Activated naive CD4-positive, alpha-beta T cell treated with anti-CD3 and anti-CD28 coated beads, Interleukin-2, amount 10 ng/mL, durations not matched to agents 7 days and 5 days (primary cell): Measurements from ENCODE around the gene NPAS3.

Experiments
- CTCF ChIA-PET: fragments of 350-600 bp; sonication (Branson Sonifier 250); formaldehyde crosslinking; loops from one replicate; lab custom pipeline; 2021; ENCODE audit warnings: antibody characterized with exemption; lab: Charles Lee
- DNase-seq: peaks from one replicate; pipeline ENCODE4 v3.0.0-alpha.2; 2020
- H3K27ac Mint-ChIP-seq: one replicate; pipeline ENCODE4 v1.8.0; 2021; ENCODE audit warnings: mild to moderate bottlenecking, moderate library complexity, mixed read lengths
- H3K27me3 Mint-ChIP-seq: one replicate; pipeline ENCODE4 v1.8.0; 2021; ENCODE audit warnings: mild to moderate bottlenecking, mixed read lengths
- H3K36me3 Mint-ChIP-seq: one replicate; pipeline ENCODE4 v1.8.0; 2021; ENCODE audit warnings: mixed read lengths
- H3K4me1 Mint-ChIP-seq: one replicate; pipeline ENCODE4 v1.8.0; 2021; ENCODE audit warnings: mixed read lengths
- H3K4me3 Mint-ChIP-seq: one replicate; pipeline ENCODE4 v1.8.0; 2021; ENCODE audit warnings: mild to moderate bottlenecking, moderate library complexity, mixed read lengths
- H3K9me3 Mint-ChIP-seq: one replicate; pipeline ENCODE4 v1.8.0; 2021; ENCODE audit warnings: mixed read lengths

NPAS3 gene

GRCh38 chr14:33675415-33676130, 736.9 kb downstream of the NPAS3 start:
- no peak for DNase-seq
- no peaks in the 10 kb centered on the region for H3K27me3 Mint-ChIP-seq
- no peaks in the 10 kb centered on the region for H3K36me3 Mint-ChIP-seq
- CTCF ChIA-PET, result no interaction called here
- no peak overlapping the region for H3K4me3 Mint-ChIP-seq
- H3K9me3 Mint-ChIP-seq, result no peaks in the 10 kb centered on the region
- H3K27ac Mint-ChIP-seq, result no peak overlapping the region
- H3K4me1 Mint-ChIP-seq, result no peaks in the 10 kb centered on the region

- Mint-ChIP-seq H3K4me3 (no peak overlapping the region), H3K27ac (no peak overlapping the region), H3K9me3 (no peaks in the 10 kb centered on the region), H3K4me1 (no peaks in the 10 kb centered on the region), H3K36me3 (no peaks in the 10 kb centered on the region), H3K27me3 (no peaks in the 10 kb centered on the region)
- DNase-seq, result no peak
- CTCF ChIA-PET, result no interaction called here
These were observed 737.5 kb downstream of the NPAS3 start for GRCh38 chr14:33676135-33676566.

DNA sequence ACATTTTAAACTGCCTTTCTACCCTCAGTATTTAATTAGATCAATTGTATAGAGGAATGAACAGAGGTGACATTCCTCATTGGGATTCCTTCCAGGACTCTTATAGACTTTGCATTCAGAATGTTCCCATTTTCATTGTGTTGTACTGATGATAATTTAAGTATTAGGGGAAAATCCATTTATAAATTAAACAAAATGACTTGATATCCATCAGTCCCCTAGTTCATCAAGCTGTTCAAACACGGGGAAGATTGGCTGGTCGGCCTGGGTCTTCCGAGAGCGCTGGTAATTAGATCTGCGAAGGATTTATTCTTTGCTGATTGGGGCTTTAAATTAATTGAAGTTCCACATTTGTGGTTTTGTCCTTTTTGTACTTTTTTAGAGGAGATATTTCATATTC, 738.2 kb downstream of the NPAS3 start:
- no peak overlapping the region for H3K4me3 Mint-ChIP-seq
- H3K27ac Mint-ChIP-seq, result no peak overlapping the region
- H3K27me3 Mint-ChIP-seq, result no peaks in the 10 kb centered on the region
- H3K4me1 Mint-ChIP-seq, result no peaks in the 10 kb centered on the region
- no peaks in the 10 kb centered on the region for H3K9me3 Mint-ChIP-seq
- no peak for DNase-seq
- CTCF ChIA-PET, result no interaction called here
- no peaks in the 10 kb centered on the region for H3K36me3 Mint-ChIP-seq

DNA sequence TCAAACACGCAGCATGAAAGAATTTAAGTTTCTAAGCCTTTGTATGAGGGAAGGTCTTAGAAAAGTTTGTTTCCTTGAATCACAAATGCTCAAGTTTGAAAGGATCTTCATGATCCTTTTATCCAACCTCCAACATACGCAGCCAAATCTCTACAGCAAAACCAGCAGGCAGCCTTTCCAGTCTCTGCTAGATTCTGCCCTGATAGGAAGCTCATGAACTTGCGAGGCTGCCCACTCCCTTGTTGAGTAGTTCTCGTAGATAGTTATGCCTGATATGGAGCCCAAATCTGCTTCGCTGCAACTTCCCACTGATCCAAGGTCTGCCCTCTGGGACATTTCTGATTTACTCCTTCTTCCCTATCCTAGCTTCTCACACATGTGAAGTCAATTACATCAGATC, 739.3 kb downstream of the NPAS3 start:
- Mint-ChIP-seq H3K9me3 (no peaks in the 10 kb centered on the region), H3K27me3 (no peaks in the 10 kb centered on the region), H3K4me1 (no peaks in the 10 kb centered on the region), H3K36me3 (no peaks in the 10 kb centered on the region), H3K27ac (no peak overlapping the region), H3K4me3 (no peak overlapping the region)
- no peak for DNase-seq
- CTCF ChIA-PET, result no interaction called here

GRCh38 chr14:33679025-33679424, 740.3 kb downstream of the NPAS3 start:
- CTCF ChIA-PET, result no interaction called here
- DNase-seq, result no peak
- Mint-ChIP-seq H3K27me3 (no peaks in the 10 kb centered on the region), H3K36me3 (no peaks in the 10 kb centered on the region), H3K27ac (no peak overlapping the region), H3K4me1 (no peaks in the 10 kb centered on the region), H3K4me3 (no peak overlapping the region), H3K9me3 (no peaks in the 10 kb centered on the region)

DNA sequence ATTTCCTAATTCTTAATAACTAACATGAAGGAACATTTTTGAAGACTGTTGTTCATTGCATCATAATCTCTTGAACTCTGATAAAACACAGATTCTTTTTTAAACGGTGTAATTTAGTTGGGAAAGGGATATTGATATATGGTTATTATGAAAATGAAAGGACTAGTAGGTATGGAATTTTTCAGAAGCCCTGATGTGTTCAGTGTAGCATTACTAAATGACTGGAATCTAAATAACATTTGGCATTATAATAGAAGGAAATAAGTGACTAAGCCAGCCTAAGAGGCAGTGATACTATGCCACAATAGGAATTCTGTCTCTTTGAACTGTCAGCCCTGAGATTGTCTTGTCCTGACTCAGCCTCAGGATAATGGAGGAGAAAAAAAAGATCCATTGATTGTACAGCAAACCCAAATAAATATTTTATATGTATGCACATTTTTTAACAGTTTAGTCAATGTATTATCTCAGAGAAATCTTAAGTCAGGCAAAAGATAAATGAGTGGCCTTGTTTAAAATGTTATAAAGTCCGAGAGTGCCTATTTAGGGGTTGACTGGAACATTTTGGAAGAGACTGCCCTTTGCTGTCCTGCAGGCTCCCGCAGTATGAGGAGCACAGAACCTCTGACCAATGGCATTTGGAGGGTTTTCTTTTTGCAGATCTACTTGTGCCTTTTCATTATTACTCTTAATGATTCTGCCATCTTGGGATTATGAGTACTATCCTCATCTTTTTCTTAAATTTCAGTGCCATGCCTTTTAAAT, 741.0 kb downstream of the NPAS3 start:
- CTCF ChIA-PET, result no interaction called here
- Mint-ChIP-seq H3K9me3 (no peaks in the 10 kb centered on the region), H3K4me3 (no peak overlapping the region), H3K36me3 (no peaks in the 10 kb centered on the region), H3K27me3 (no peaks in the 10 kb centered on the region), H3K4me1 (no peaks in the 10 kb centered on the region), H3K27ac (no peak overlapping the region)
- DNase-seq, result no peak

- Mint-ChIP-seq H3K27ac (no peak overlapping the region), H3K36me3 (no peaks in the 10 kb centered on the region), H3K4me1 (no peaks in the 10 kb centered on the region), H3K27me3 (no peaks in the 10 kb centered on the region), H3K4me3 (no peak overlapping the region), H3K9me3 (no peaks in the 10 kb centered on the region)
- CTCF ChIA-PET, result no interaction called here
- DNase-seq, result no peak
These were observed 742.2 kb downstream of the NPAS3 start for GRCh38 chr14:33680873-33681272.

DNA sequence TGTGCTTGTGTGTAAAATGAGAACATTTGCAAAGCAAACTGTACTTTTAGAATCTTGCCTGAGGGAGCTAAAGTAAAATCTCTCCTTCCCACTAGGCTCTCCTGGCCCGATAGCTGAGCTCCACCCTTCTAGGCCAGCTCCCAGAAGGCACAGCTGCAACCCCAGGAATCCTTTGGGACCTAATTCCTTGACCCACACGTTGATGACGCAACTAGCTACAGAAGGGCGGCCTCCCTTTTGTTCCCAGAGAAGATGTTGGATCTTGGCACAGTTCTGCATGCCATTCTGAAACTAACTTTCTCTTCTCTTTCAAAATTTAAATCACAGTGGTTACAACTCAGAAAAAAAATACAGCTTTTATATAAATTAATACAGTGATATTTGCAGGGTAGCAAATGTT, 744.1 kb downstream of the NPAS3 start:
- Mint-ChIP-seq H3K27me3 (no peaks in the 10 kb centered on the region), H3K4me1 (no peaks in the 10 kb centered on the region), H3K4me3 (no peak overlapping the region), H3K9me3 (no peaks in the 10 kb centered on the region), H3K36me3 (no peaks in the 10 kb centered on the region), H3K27ac (no peak overlapping the region)
- no peak for DNase-seq
- CTCF ChIA-PET, result no interaction called here

DNA sequence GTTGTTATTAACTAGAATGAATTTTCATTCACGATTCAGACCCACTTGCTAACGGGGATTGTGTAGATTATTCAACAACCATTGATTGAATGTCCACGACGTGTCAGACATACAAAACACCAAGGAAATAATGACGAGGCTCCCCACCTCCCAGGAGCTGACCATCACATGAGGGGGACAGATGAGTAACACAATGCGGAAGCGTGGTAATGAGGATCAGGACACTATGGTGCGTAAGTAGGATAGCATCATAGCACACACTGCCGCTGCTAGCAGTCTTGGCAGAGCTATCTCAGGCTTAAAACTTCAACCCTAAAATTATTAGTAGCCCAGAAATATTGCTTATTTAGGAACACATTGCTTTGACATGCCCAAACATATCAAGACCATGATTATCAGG, 746.3 kb downstream of the NPAS3 start:
- no peaks in the 10 kb centered on the region for H3K4me1 Mint-ChIP-seq
- CTCF ChIA-PET, result no interaction called here
- no peak for DNase-seq
- H3K9me3 Mint-ChIP-seq, result no peaks in the 10 kb centered on the region
- no peaks in the 10 kb centered on the region for H3K36me3 Mint-ChIP-seq
- no peak overlapping the region for H3K27ac Mint-ChIP-seq
- no peak overlapping the region for H3K4me3 Mint-ChIP-seq
- H3K27me3 Mint-ChIP-seq, result no peaks in the 10 kb centered on the region

GRCh38 chr14:33685698-33686097, 747.0 kb downstream of the NPAS3 start:
- Mint-ChIP-seq H3K4me3 (no peak overlapping the region), H3K27ac (no peak overlapping the region), H3K36me3 (no peaks in the 10 kb centered on the region), H3K4me1 (no peaks in the 10 kb centered on the region), H3K9me3 (no peaks in the 10 kb centered on the region), H3K27me3 (no peaks in the 10 kb centered on the region)
- no peak for DNase-seq
- CTCF ChIA-PET, result no interaction called here

DNA sequence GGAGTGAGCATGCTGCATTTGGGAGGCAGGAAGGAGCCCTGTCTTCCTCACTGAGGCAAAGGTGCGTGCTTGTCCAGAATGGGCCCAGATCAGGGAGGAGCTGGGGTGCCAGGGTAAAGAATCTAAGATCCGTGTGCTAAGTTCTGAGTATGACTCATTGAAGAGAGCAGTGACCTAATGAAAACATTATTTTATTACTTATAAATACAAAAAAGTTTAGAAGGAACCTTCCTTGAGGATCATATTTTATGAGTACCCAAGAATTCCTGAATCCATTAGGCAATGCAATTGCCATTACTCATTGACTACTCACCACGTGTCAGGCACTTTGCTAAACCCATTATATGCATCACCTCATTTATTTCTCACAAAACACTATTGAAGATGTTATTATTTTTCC, 747.5 kb downstream of the NPAS3 start:
- H3K27me3 Mint-ChIP-seq, result no peaks in the 10 kb centered on the region
- no peak overlapping the region for H3K27ac Mint-ChIP-seq
- CTCF ChIA-PET, result no interaction called here
- H3K36me3 Mint-ChIP-seq, result no peaks in the 10 kb centered on the region
- H3K4me3 Mint-ChIP-seq, result no peak overlapping the region
- H3K4me1 Mint-ChIP-seq, result no peaks in the 10 kb centered on the region
- DNase-seq, result no peak
- no peaks in the 10 kb centered on the region for H3K9me3 Mint-ChIP-seq

DNA sequence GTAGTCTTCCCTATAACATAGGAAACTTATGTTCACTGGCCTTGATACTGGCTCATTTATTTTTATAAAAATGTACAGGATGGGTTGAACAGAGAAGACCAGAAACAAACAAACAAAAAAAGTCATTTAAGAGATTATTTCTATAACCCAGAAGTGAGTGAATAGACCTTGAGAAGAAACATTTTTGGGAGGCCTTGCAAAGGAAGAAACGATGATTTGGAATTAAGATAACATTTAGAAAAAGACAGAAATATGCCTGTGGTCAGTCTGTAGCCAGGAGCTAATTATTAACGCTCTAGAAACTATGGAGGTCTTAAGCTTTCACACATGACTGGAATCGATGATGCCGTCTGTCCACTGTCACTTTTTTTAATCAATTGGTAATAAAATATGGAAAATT, 748.2 kb downstream of the NPAS3 start:
- no peak overlapping the region for H3K27ac Mint-ChIP-seq
- H3K36me3 Mint-ChIP-seq, result no peaks in the 10 kb centered on the region
- H3K4me1 Mint-ChIP-seq, result no peaks in the 10 kb centered on the region
- CTCF ChIA-PET, result no interaction called here
- DNase-seq, result no peak
- no peaks in the 10 kb centered on the region for H3K9me3 Mint-ChIP-seq
- H3K27me3 Mint-ChIP-seq, result no peaks in the 10 kb centered on the region
- no peak overlapping the region for H3K4me3 Mint-ChIP-seq

- no peaks in the 10 kb centered on the region for H3K36me3 Mint-ChIP-seq
- no peaks in the 10 kb centered on the region for H3K27me3 Mint-ChIP-seq
- CTCF ChIA-PET, result no interaction called here
- no peak overlapping the region for H3K4me3 Mint-ChIP-seq
- no peak overlapping the region for H3K27ac Mint-ChIP-seq
- no peaks in the 10 kb centered on the region for H3K9me3 Mint-ChIP-seq
- H3K4me1 Mint-ChIP-seq, result no peaks in the 10 kb centered on the region
- no peak for DNase-seq
These were observed 751.0 kb downstream of the NPAS3 start for GRCh38 chr14:33689680-33690079.

- no peak for DNase-seq
- no peaks in the 10 kb centered on the region for H3K9me3 Mint-ChIP-seq
- CTCF ChIA-PET, result no interaction called here
- no peak overlapping the region for H3K27ac Mint-ChIP-seq
- no peaks in the 10 kb centered on the region for H3K27me3 Mint-ChIP-seq
- H3K4me1 Mint-ChIP-seq, result no peaks in the 10 kb centered on the region
- no peak overlapping the region for H3K4me3 Mint-ChIP-seq
- no peaks in the 10 kb centered on the region for H3K36me3 Mint-ChIP-seq
These were observed 753.2 kb downstream of the NPAS3 start for GRCh38 chr14:33691907-33692306.

GRCh38 chr14:33692762-33693161, 754.1 kb downstream of the NPAS3 start:
- H3K36me3 Mint-ChIP-seq, result no peaks in the 10 kb centered on the region
- no peak for DNase-seq
- no peaks in the 10 kb centered on the region for H3K27me3 Mint-ChIP-seq
- H3K9me3 Mint-ChIP-seq, result no peaks in the 10 kb centered on the region
- H3K4me3 Mint-ChIP-seq, result no peak overlapping the region
- CTCF ChIA-PET, result no interaction called here
- H3K27ac Mint-ChIP-seq, result no peak overlapping the region
- H3K4me1 Mint-ChIP-seq, result no peaks in the 10 kb centered on the region
